Ishikawa (cell line): ENCODE results near the gene LYRM1.

Source experiments
- CEBPB ChIP-seq: IDR thresholded peaks from 2 replicates; pipeline ENCODE4 v1.6.1; 2012
- EP300 ChIP-seq: IDR thresholded peaks from 2 replicates; pipeline ENCODE4 v1.6.1; 2012; ENCODE audit warnings: borderline replicate concordance
- FOXM1 ChIP-seq: IDR thresholded peaks from 2 replicates; pipeline ENCODE4 v1.6.1; 2012; ENCODE audit warnings: low read depth, borderline replicate concordance
- NFIC ChIP-seq: IDR thresholded peaks from 2 replicates; pipeline ENCODE4 v1.6.1; 2012
- RAD21 ChIP-seq: IDR thresholded peaks from 2 replicates; pipeline ENCODE4 v1.6.1; 2012; ENCODE audit warnings: low read depth
- TAF1 ChIP-seq: IDR thresholded peaks from 2 replicates; pipeline ENCODE4 v1.6.1; 2012; ENCODE audit warnings: low read depth, mild to moderate bottlenecking
- ZBTB7A ChIP-seq: IDR thresholded peaks from 2 replicates; pipeline ENCODE4 v1.6.1; 2012; ENCODE audit warnings: low read depth

DNA sequence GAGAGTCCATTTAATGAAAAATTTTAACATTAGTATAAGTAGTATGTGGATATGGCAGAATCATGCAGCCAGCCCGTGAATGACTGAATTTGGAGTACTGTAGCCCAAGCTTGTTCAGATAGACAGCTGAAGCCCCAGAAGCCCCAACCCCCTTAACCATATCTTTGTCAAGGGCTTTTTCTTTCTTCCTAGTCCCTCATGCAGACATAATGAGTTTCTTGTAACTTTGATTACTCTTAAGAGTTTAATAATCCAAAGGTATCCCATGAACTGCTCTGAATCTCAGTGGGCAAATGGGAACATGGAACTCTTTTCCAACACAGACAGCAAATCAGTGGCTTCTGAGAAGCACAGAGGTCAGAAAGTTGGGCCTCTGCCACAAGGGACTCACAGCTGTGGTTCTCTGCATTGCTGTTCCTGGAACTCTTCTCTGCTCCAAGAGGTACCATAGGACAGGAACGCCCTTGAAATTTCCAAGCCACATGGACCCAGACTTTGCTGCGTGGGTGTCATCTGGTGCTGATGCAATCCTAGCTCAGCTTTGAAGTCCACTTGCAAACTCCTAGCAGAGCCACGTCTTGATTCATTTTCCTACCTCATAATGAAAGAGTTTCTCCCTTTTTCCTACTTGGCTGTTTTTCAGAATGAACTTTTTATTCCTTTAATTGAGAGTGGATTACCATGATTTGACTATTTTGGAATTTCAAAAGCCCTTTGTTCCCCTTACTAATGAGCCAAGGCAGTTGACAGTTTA lies 18.1 kb downstream of the LYRM1 start:
- no peak for TF ChIP-seq NFIC
- TF ChIP-seq EP300, result no peak
- no peak for TF ChIP-seq TAF1
- no peak for TF ChIP-seq FOXM1
- no peak for TF ChIP-seq CEBPB
- TF ChIP-seq RAD21, result no peak
- no peak for TF ChIP-seq ZBTB7A
